Breast epithelium (tissue), 3 donors: ENCODE data around the gene CATSPERB.

ENCODE experiments used
- CTCF ChIP-seq, 3 donors: fragments of 450-650 bp; IDR thresholded peaks; one replicate each; pipeline ENCODE4 v1.5.1; 2016 to 2017; ENCODE audit warnings: antibody characterized with exemption in 3 of 3, mild to moderate bottlenecking in 3 of 3, moderate library complexity in 3 of 3
- POLR2AphosphoS5 ChIP-seq, 3 donors: sonication (generic); formaldehyde crosslinking; IDR thresholded peaks; one replicate each; pipeline ENCODE4 v1.6.1; 2017; ENCODE audit warnings: antibody characterized with exemption in 3 of 3

- TF ChIP-seq CTCF (IDR thresholded peaks at IDR 0.05), result no peak
- no peak for TF ChIP-seq POLR2AphosphoS5 (IDR thresholded peaks at IDR 0.05)
These were observed 38.3 kb upstream of the CATSPERB start for GRCh38 chr14:91770185-91770584.
